ENCODE results near the gene OR5AK2. TPM values are rescaled to one million over a fixed set of nuclear protein-coding genes. Genes with fewer than 3 reads are reported as not detected.

Gene OR5AK2
- total RNA-seq, 1 experiment from 2014 or later, result not detected

GRCh38 chr11:56977314-56977713 is 11.4 kb upstream of the OR5AK2 start:
- no peaks in the 10 kb centered on the region for H4K20me1 ChIP-seq (ENCODE audit: control insufficient read depth, insufficient read depth, insufficient read length)
- no peak overlapping the region for H3K56ac ChIP-seq (ENCODE audit: insufficient read length, low read depth, low read length)
- H4K8ac ChIP-seq (replicated peaks; ENCODE audit: insufficient read length, low read depth, low read length), result no peak overlapping the region
- Mint-ChIP-seq H3K4me3 (no peak overlapping the region), H3K27me3 (ENCODE audit: low read depth) (no peaks in the 10 kb centered on the region; the same call in 1 of the 2 replicates), H3K36me3 (ENCODE audit: insufficient read depth in 1 of 3, low read depth in 3 of 3) (no peaks in the 10 kb centered on the region; a peak in 1 of 7 replicates), H3K4me1 (no peaks in the 10 kb centered on the region), H3K9me3 (peaks cover 0 to 14% of the 10 kb centered on the region in 2 experiments; a peak in 2 of 5 replicates), H3K27ac (no peak overlapping the region)
- H2BK5ac ChIP-seq (ENCODE audit: insufficient read length, low read length), result no peak overlapping the region
- no peak overlapping the region for H4K5ac ChIP-seq (ENCODE audit: insufficient read length, low read depth, low read length)
- H3K23me2 ChIP-seq (ENCODE audit: insufficient read length, low read depth, low read length, poor library complexity, severe bottlenecking), result no peaks in the 10 kb centered on the region
- H3K14ac ChIP-seq (ENCODE audit: insufficient read depth, low read length), result no peak overlapping the region
- H2BK15ac ChIP-seq (ENCODE audit: low read depth, low read length), result no peak overlapping the region
- WGBS (ENCODE audit: extremely low coverage, insufficient read length, low lambda C conversion rate), result no CpG with 5 or more reads among the region's 2 CpGs
- H2BK12ac ChIP-seq (ENCODE audit: insufficient read length, low read depth, low read length), result no peak overlapping the region
- H3K9ac ChIP-seq (ENCODE audit: extremely low read depth, insufficient read length, low read length), result no peak overlapping the region
- no peak overlapping the region for H3K27ac ChIP-seq (ENCODE audit: insufficient read length, low read depth, low read length)
- no peak overlapping the region for H3T11ph ChIP-seq (ENCODE audit: low read length)
- no peak overlapping the region for H2AFZ ChIP-seq (ENCODE audit: low read length)
- no peak overlapping the region for H4K91ac ChIP-seq (ENCODE audit: insufficient read length, low read depth, low read length)
- TF ChIP-seq CTCF (conservative IDR thresholded peaks at IDR 0.05), result no peak
- H3K18ac ChIP-seq (ENCODE audit: insufficient read length, low read depth, low read length), result no peak overlapping the region
- H3K79me2 ChIP-seq (ENCODE audit: insufficient read depth, low read length), result no peaks in the 10 kb centered on the region
- no peak overlapping the region for H3K4ac ChIP-seq (ENCODE audit: low read depth, low read length)
- H3K23ac ChIP-seq (ENCODE audit: insufficient read length, low read depth, low read length), result no peak overlapping the region
- H2AK5ac ChIP-seq (ENCODE audit: insufficient read length, low read length), result no peak overlapping the region
- no peaks in the 10 kb centered on the region for H3K4me1 ChIP-seq (ENCODE audit: insufficient read depth, low read length)
- H2BK120ac ChIP-seq (ENCODE audit: low read depth, low read length, poor library complexity, severe bottlenecking), result no peak overlapping the region
- no peaks in the 10 kb centered on the region for H3K9me3 ChIP-seq (ENCODE audit: control insufficient read depth, low read depth, low read length)
- DNase-seq, result no peak
- no peaks in the 10 kb centered on the region for H3K79me1 ChIP-seq (ENCODE audit: insufficient read depth, low read depth, low read length, poor library complexity, severe bottlenecking)
- no peak overlapping the region for H3K4me2 ChIP-seq (ENCODE audit: insufficient read depth, insufficient read length, low read length)
- no peaks in the 10 kb centered on the region for H3K27me3 ChIP-seq (ENCODE audit: insufficient read depth, low read length)
- no peak overlapping the region for H2BK20ac ChIP-seq (ENCODE audit: low read depth, low read length, poor library complexity, severe bottlenecking)

All from H9 (cell line).